ENCODE results near the gene COPS8. TPM values are rescaled to one million over a fixed set of nuclear protein-coding genes. Genes with fewer than 3 reads are reported as not detected.
A peak's percentile ranks its signal among the peaks of the same experiment; 100 is the strongest.

The COPS8 gene
- total and polyA plus RNA-seq, 2 experiments from 2014 or later = 120 to 130 TPM

DNA sequence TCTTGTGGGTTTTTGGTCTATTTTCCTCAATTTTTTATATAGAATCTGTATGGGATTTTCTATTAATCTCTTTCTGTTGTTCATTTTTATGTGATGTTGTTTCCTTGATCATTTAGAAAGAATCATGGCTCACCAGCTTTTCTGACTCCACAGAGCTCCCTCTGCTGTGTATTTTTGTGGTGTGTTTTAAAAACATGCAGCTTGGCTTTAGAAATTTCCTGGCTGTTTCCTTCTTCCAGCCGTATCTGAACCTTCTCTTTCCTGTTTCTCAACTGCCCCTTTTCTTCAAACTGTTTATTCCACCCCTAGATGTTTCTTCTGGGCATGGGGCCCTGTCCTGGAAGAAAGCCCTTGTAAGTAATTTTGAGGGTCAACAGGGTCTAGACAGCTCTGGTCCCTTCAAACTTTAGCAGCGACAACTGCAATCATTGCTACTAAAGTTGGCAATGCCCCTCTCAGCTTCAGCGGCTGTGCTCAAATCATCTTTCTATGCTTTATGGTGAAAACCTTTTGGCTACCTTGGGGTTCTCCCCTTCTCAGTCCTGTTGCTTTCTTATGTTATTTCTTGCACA, 17.6 kb upstream of the COPS8 start:
- no peak for TF ChIP-seq CREB1 (CRISPR knock-in tag; IDR thresholded peaks at IDR 0.05; ENCODE audit: low read depth)
- TF ChIP-seq, protein P1, sequence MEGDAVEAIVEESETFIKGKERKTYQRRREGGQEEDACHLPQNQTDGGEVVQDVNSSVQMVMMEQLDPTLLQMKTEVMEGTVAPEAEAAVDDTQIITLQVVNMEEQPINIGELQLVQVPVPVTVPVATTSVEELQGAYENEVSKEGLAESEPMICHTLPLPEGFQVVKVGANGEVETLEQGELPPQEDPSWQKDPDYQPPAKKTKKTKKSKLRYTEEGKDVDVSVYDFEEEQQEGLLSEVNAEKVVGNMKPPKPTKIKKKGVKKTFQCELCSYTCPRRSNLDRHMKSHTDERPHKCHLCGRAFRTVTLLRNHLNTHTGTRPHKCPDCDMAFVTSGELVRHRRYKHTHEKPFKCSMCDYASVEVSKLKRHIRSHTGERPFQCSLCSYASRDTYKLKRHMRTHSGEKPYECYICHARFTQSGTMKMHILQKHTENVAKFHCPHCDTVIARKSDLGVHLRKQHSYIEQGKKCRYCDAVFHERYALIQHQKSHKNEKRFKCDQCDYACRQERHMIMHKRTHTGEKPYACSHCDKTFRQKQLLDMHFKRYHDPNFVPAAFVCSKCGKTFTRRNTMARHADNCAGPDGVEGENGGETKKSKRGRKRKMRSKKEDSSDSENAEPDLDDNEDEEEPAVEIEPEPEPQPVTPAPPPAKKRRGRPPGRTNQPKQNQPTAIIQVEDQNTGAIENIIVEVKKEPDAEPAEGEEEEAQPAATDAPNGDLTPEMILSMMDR (conservative IDR thresholded peaks at IDR 0.05; ENCODE audit: low read depth in 2 of 2) = peak in 1 of 2 experiments; percentile 14; a peak in 1 of 4 replicates
- Histone ChIP-seq H3F3A (replicated peaks; ENCODE audit: low read depth) (no peaks in the 10 kb centered on the region), H3K79me2 (replicated peaks; ENCODE audit: insufficient read depth) (no peaks in the 10 kb centered on the region), H3K27me3 (ENCODE audit: insufficient read depth) (no peaks in the 10 kb centered on the region), H4K20me1 (replicated peaks; ENCODE audit: insufficient read depth) (no peaks in the 10 kb centered on the region), H3K27ac (ENCODE audit: low read depth) (no peak overlapping the region), H2AFZ (no peak overlapping the region), H3K4me1 (ENCODE audit: insufficient read depth) (no peaks in the 10 kb centered on the region), H3K36me3 (ENCODE audit: insufficient read depth) (no peaks in the 10 kb centered on the region), H3K4me2 (no peak overlapping the region), H3K9me2 (ENCODE audit: insufficient read depth) (no peaks in the 10 kb centered on the region), H3K4me3 (no peak overlapping the region)
- no peaks in the 10 kb centered on the region for H3K27me3 Mint-ChIP-seq (ENCODE audit: insufficient read depth, low read depth, poor library complexity)
- H3K27ac Mint-ChIP-seq = no peak overlapping the region
- H3K4me1 Mint-ChIP-seq = no peaks in the 10 kb centered on the region
- no peak for ATAC-seq
- no peaks in the 10 kb centered on the region; the same call in 2 of the 3 replicates for H3K9me3 Mint-ChIP-seq
- DNase-seq (ENCODE audit: low spot score) = no peak
- H3K4me3 Mint-ChIP-seq = no peak overlapping the region
- H3K36me3 Mint-ChIP-seq (ENCODE audit: low read depth) = 0 out of 3 replicates have a peak, but pooled peaks cover 3% of the 10 kb centered on the region

DNA sequence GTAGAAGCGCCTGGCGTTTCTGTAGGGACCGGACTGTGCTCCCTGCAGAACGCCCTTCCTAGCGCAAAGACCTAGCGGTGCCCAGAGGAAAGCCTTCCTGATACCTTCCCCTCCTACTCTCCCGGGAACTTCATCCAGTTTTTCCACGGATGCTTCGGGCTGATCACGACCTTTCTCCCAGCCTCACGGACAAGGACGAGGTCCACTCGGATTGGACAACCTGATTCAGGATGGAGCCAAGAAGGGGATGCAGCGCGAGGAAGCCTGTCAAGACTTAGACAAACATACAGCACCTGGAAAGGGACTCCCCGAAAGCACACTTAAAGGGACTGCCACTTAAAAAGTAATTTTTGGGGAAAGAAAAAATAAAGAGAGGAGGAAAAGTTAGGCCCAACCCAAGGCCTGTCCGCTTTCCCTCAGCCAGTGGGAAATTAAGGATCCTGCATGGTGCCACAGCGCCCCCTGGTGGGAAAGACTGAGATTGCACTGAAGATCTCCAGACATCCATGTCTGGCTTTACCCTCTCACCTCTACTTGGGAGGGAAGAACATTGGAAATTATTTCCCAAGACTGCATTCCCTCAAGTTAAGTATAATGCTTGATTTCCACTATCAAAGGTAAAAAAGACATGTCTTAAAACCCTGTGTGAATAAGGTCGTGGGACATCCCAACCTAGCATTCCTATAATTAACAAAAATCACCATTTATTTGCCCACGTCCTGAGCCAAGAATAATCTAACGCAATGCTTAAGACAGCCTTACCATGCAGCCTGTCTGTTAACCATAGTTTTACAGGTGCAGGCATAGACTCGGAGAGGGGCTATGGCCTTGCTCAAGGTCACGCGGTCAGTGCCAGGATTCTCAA, 13.4 kb upstream of the COPS8 start:
- no peaks in the 10 kb centered on the region for H3K4me1 ChIP-seq (ENCODE audit: insufficient read depth)
- TF ChIP-seq, protein P1 (conservative IDR thresholded peaks at IDR 0.05; ENCODE audit: low read depth in 2 of 2) = peak; percentile 96 to 97
- no peak for TF ChIP-seq JUNB (IDR thresholded peaks at IDR 0.05; ENCODE audit: unreplicated experiment)
- H3K27ac Mint-ChIP-seq = no peak overlapping the region
- no peak overlapping the region for H3K4me3 Mint-ChIP-seq
- ATAC-seq (peak; percentile 92), DNase-seq (ENCODE audit: low spot score) (peak; percentile 81)
- H3K27me3 ChIP-seq (ENCODE audit: insufficient read depth) = no peaks in the 10 kb centered on the region
- no peaks in the 10 kb centered on the region for H3K36me3 ChIP-seq (ENCODE audit: insufficient read depth)
- no peaks in the 10 kb centered on the region for H3K79me2 ChIP-seq (replicated peaks; ENCODE audit: insufficient read depth)
- 0 out of 3 replicates have a peak, but pooled peaks cover 3% of the 10 kb centered on the region for H3K36me3 Mint-ChIP-seq (ENCODE audit: low read depth)
- H3K4me2 ChIP-seq = no peak overlapping the region
- no peak overlapping the region for H3K4me3 ChIP-seq
- no peaks in the 10 kb centered on the region for H3F3A ChIP-seq (replicated peaks; ENCODE audit: low read depth)
- no peak overlapping the region for H3K27ac ChIP-seq (ENCODE audit: low read depth)
- no peaks in the 10 kb centered on the region for H3K4me1 Mint-ChIP-seq
- no peaks in the 10 kb centered on the region for H3K27me3 Mint-ChIP-seq (ENCODE audit: insufficient read depth, low read depth, poor library complexity)
- no peaks in the 10 kb centered on the region; the same call in 2 of the 3 replicates for H3K9me3 Mint-ChIP-seq
- H2AFZ ChIP-seq = no peak overlapping the region
- H3K9me2 ChIP-seq (ENCODE audit: insufficient read depth) = no peaks in the 10 kb centered on the region
- H4K20me1 ChIP-seq (replicated peaks; ENCODE audit: insufficient read depth) = no peaks in the 10 kb centered on the region

Measured in GM23338 (cell line).